Measurements from ENCODE around the gene NHERF1.

Gene NHERF1

DNA sequence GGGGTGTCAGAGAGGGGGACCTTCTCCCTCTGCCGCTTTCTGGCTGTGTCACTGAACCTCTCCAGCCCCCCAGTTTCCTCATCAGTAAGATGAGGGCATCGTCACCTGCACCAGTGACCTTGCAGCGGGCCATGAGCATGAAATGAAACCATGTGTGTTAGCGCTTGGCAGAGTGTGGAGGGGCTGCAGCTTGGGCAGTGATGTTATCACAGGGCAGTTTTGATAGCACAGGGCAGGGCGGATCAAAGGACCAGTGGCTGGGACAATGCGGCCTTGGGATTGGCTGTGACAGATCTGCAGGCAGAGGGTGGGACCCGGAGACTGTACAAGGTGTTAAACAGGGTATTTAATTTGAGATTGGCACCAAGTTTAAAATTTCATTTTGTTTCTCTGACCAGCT lies 66.6 kb downstream of the NHERF1 start:
- no peak for DNase-seq

DNA sequence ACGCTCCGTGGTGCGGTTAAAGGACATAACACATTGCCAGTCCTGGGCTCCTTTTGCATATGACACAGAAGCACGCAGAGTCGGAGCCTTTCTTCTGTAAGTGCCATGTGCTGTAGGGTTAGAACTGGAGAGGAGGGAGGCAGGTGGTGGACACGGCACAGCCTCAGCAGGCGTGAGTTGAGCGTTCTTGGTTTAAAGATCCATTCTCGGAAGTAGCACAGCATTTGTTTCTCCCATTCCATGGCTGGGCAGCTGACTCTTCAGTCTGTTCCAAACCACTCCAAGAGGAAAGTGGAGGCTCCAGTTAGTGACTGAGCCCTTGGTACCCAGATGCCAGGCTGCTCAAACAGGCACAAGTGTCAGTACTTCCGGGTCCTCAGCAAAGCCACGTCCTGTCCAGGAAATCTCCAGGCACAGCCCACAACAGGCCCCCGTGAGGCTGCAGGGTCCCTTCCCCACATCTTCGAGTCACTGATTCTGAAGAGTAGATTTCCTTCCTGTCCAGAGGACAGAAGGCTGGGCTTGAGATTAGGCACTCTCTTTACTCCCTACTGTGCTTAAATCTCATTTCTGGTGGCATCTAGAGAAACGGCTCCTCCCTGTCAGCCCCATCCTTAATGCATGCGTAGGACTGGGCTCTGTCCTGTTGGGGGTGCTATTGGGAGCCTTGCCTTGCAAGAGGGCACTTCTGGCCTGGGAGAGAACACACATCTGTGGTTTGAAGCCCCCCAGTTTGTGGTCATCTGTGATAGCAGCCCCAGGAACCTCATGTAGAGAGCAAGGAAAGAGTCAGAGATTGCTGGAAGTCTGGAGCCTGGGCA lies 67.3 kb downstream of the NHERF1 start:
- DNase-seq, result no peak

DNA sequence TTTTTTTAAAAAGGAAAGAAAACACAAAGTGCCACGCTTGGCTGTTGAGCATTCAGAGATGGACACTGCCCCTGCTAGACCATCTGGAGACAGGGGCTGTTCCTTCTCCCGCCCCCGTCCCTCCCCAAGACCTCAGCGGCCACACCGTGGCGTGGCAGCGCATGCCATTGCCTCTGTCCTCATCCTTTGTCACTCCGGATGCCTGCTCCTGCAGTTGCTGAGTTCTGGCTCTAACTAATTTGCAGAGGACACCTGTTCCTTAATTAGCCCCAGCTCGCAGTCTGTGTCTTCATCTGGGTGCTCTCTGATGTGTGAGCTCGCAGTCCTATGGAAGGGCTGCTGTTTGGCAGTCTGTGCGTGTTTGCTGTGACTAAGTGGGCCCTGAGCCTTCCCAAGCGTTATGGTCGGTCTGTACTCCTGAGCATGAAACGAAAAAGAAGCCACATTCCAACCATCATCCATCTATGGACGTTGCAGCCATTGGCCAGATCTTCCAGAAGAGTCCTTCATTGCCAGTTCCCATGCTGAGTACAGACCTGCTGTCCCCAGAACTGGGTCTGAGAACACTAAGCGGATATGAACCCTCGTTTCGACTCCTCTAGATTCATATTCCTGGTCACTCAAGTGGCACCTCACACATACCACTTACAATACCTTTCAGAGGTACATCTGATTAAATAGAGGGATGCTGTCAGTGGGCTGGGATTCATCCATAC lies 68.6 kb downstream of the NHERF1 start:
- no peak for DNase-seq

DNA sequence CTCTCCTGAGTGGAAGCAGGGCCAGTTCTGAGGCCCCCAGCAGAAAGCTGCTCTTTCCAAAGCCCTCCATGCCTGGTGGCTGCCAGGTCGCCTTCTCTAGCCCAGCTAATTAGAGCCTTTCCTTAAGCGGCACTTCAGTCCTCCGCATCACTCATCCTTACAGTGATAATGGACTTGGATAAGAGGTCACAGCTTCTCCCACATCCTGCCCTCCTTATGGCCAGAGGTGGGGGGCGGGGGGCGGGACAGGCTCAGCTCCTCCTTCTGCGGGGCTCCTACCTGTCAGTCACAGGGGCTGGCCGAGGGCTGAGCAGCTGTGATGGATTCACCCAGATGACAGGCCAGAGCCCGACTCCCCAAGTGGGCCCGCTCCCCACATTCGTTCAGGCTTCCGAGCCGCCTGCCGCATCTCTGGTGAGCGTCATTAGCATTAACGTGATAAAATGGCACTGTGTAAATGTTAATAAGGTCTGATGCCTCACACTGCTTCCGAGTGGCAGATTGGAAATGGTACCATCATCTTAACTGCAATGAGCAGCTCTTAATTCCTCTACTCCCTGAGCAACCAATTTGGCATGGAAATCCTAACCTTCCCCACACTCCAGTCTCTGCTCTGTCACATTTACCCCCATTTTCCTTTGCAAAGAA lies 70.0 kb downstream of the NHERF1 start:
- no peak for DNase-seq

All from NCI-H1105 (cell line).